Lower leg skin (tissue), 4 donors: ENCODE results near the gene VAV3. TPM values are rescaled to one million over a fixed set of nuclear protein-coding genes. Genes with fewer than 3 reads are reported as not detected.

Source experiments
- DNase-seq, 2 donors: peaks; one replicate each; pipeline ENCODE4 v3.0.0-alpha.2; 2019; ENCODE audit warnings: low spot score in 2 of 2
- H3K4me3 ChIP-seq: fragments of 200-600 bp; sonication (generic); 2 replicates; pipeline ENCODE4 v1.5.1; 2017; ENCODE audit warnings: mild to moderate bottlenecking, low read depth; ENCODE audit not compliant: poor library complexity, severe bottlenecking
- POLR2A ChIP-seq, 2 donors: fragments of 450-650 bp; IDR thresholded peaks; one replicate each; pipeline ENCODE4 v1.6.1; 2016 to 2017; ENCODE audit warnings: antibody characterized with exemption in 2 of 2, mild to moderate bottlenecking in 1 of 2, moderate library complexity in 1 of 2
- WGBS, 2 donors: methylation state at CpG; one replicate each; pipeline ENCODE4 v1.1.5; 2018; 5-methylcytosine and 5-hydroxymethylcytosine counted together
- intact Hi-C: fragments of 100-400 bp; cut with DNase I; formaldehyde crosslinking; loops from one replicate; pipeline ENCODE4 v1.15.0; 2023; ENCODE audit warnings: low total_unique reads
- total RNA-seq, 4 donors: library from RNA; depleted of rRNA; stranded (reverse); fragments of >200 nt; gene quantifications; one replicate each; pipeline ENCODE4 v1.1.0, GENCODE V29; 2016
- TF ChIP-seq, protein P1 (sequence below), 3 donors: fragments of 450-650 bp; IDR thresholded peaks; one replicate each; pipeline ENCODE4 v1.5.1; 2016; ENCODE audit warnings: antibody characterized with exemption in 3 of 3, mild to moderate bottlenecking in 3 of 3, moderate library complexity in 2 of 3

VAV3 gene
- total RNA-seq, 4 donors from 2014 or later, result 102 to 200 (median 147) TPM

- H3K4me3 ChIP-seq, result no peak overlapping the region
- intact Hi-C loops, result no loop called here
- TF ChIP-seq, protein P1, sequence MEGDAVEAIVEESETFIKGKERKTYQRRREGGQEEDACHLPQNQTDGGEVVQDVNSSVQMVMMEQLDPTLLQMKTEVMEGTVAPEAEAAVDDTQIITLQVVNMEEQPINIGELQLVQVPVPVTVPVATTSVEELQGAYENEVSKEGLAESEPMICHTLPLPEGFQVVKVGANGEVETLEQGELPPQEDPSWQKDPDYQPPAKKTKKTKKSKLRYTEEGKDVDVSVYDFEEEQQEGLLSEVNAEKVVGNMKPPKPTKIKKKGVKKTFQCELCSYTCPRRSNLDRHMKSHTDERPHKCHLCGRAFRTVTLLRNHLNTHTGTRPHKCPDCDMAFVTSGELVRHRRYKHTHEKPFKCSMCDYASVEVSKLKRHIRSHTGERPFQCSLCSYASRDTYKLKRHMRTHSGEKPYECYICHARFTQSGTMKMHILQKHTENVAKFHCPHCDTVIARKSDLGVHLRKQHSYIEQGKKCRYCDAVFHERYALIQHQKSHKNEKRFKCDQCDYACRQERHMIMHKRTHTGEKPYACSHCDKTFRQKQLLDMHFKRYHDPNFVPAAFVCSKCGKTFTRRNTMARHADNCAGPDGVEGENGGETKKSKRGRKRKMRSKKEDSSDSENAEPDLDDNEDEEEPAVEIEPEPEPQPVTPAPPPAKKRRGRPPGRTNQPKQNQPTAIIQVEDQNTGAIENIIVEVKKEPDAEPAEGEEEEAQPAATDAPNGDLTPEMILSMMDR (IDR thresholded peaks at IDR 0.05), result no peak
- no peak for TF ChIP-seq POLR2A (IDR thresholded peaks at IDR 0.05)
- DNase-seq, result no peak
- 87 to 92% methylated on average over 4 of the region's 4 CpGs for WGBS, 2 donors
Observed at GRCh38 chr1:107806902-107807301, 158.1 kb downstream of the VAV3 start.

DNA sequence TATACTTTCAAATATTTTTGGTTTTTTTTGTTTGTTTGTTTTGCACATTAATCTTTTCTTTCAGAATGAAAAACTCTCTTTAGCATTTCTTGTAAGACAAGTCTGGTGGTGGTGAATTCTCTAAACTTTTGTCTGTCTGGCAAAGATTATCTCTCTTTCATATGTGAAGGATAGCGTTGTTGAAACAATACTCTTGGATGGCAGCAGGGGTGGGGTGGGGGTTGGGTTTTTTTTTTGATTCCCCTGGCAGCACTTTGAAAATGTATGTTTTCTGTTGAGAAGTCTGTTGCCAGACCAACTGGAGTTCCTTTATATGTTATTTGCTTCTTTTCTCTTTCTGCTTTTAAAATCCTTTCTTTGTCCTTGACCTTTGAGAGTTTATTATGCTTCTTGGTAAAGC is 160.2 kb downstream of the VAV3 start:
- intact Hi-C loops, result no loop called here
- TF ChIP-seq, protein P1 (IDR thresholded peaks at IDR 0.05), result no peak
- no peak for TF ChIP-seq POLR2A (IDR thresholded peaks at IDR 0.05)
- WGBS, 2 donors, result 56 to 57% methylated on average over 1 of the region's 1 CpG
- no peak for DNase-seq
- H3K4me3 ChIP-seq, result no peak overlapping the region

DNA sequence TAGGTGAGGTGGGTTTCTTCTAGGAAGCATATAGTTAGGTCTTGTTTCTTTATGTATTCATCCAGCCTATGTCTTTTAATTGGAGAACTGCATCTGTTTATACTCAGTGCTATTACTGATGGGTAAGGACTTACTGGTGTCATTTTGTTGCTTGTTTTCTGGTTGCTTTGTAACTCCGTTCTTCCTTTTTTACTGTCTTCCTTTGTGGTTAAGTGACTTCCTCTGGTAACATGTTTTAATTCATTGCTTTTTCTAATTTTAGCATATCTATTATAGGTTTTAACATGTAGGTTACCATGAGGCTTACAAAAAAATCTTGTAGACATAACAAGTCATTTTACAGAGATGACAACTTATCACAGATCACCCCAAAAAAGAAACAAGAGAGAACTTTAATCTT is 160.8 kb downstream of the VAV3 start:
- intact Hi-C loops, result no loop called here
- 46 to 54% methylated on average over 1 of the region's 1 CpG for WGBS, 2 donors
- H3K4me3 ChIP-seq, result no peak overlapping the region
- no peak for DNase-seq
- no peak for TF ChIP-seq POLR2A (IDR thresholded peaks at IDR 0.05)
- TF ChIP-seq, protein P1 (IDR thresholded peaks at IDR 0.05), result no peak

GRCh38 chr1:107803579-107803978 is 161.4 kb downstream of the VAV3 start:
- DNase-seq, result no peak
- TF ChIP-seq, protein P1 (IDR thresholded peaks at IDR 0.05), result no peak
- H3K4me3 ChIP-seq, result no peak overlapping the region
- intact Hi-C loops, result no loop called here
- 13 to 27% methylated on average over 1 of the region's 1 CpG for WGBS, 2 donors

GRCh38 chr1:107802654-107803053 is 162.3 kb downstream of the VAV3 start:
- intact Hi-C loops, result no loop called here

GRCh38 chr1:107795994-107796393 is 169.0 kb downstream of the VAV3 start:
- no peak for DNase-seq
- TF ChIP-seq POLR2A (IDR thresholded peaks at IDR 0.05), result no peak
- TF ChIP-seq, protein P1 (IDR thresholded peaks at IDR 0.05), result no peak
- WGBS, 2 donors, result 84 to 92% methylated on average over 2 of the region's 2 CpGs
- H3K4me3 ChIP-seq, result no peak overlapping the region
- intact Hi-C loops, result no loop called here

More at GRCh38 chr1:107802654-107803053, 162.3 kb downstream of the VAV3 start:
- 93 to 97% methylated on average over 1 of the region's 1 CpG for WGBS, 2 donors
- no peak overlapping the region for H3K4me3 ChIP-seq
- TF ChIP-seq POLR2A (IDR thresholded peaks at IDR 0.05), result no peak
- TF ChIP-seq, protein P1 (IDR thresholded peaks at IDR 0.05), result no peak
- no peak for DNase-seq
